Omental fat pad (tissue), 4 donors: ENCODE results near the gene PRUNE1. TPM values are rescaled to one million over a fixed set of nuclear protein-coding genes. Genes with fewer than 3 reads are reported as not detected.

Experiments
- ATAC-seq: fragments of 150-250 bp; one replicate; pipeline ENCODE4 v1.9.1; 2016; ENCODE audit warnings: mild to moderate bottlenecking, moderate library complexity; ENCODE audit not compliant: low FRiP score
- DNase-seq: peaks from one replicate; pipeline ENCODE4 v3.0.0-alpha.2; 2019; ENCODE audit warnings: low spot score
- total RNA-seq, 4 donors: library from RNA; depleted of rRNA; stranded (reverse); fragments of >200 nt; gene quantifications; one replicate each; pipeline ENCODE4 v1.1.0, GENCODE V29; 2016
- TF ChIP-seq, protein P1 (sequence below), 3 donors: fragments of 450-650 bp; IDR thresholded peaks; one replicate each; pipeline ENCODE4 v1.5.1; 2016 to 2017; ENCODE audit warnings: antibody characterized with exemption in 3 of 3, mild to moderate bottlenecking in 3 of 3, moderate library complexity in 2 of 3

Gene PRUNE1
- total RNA-seq, 4 donors from 2014 or later = 6.2 to 20.6 (median 16.2) TPM

DNA sequence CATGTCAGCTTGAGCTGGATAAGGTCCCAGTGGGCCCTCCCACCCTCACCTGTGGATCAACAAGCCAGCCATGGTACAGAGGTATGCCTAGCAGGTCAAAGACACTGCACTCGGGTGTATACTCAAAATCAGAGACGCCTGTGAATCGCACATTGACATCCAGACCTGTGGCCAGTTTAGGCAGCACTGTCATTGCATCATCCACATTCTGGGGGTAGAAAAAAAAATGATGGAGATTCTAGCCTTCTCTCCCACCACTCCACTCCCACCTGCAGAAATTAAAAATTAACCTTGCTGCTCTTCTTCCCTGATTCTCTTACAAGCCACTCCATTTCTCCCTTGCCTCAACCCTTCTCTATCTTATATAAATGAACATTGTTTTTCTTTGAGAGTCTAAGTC lies 7.8 kb upstream of the PRUNE1 start:
- DNase-seq (no peak), ATAC-seq (no peak)
- TF ChIP-seq, protein P1, sequence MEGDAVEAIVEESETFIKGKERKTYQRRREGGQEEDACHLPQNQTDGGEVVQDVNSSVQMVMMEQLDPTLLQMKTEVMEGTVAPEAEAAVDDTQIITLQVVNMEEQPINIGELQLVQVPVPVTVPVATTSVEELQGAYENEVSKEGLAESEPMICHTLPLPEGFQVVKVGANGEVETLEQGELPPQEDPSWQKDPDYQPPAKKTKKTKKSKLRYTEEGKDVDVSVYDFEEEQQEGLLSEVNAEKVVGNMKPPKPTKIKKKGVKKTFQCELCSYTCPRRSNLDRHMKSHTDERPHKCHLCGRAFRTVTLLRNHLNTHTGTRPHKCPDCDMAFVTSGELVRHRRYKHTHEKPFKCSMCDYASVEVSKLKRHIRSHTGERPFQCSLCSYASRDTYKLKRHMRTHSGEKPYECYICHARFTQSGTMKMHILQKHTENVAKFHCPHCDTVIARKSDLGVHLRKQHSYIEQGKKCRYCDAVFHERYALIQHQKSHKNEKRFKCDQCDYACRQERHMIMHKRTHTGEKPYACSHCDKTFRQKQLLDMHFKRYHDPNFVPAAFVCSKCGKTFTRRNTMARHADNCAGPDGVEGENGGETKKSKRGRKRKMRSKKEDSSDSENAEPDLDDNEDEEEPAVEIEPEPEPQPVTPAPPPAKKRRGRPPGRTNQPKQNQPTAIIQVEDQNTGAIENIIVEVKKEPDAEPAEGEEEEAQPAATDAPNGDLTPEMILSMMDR (IDR thresholded peaks at IDR 0.05) = no peak

DNA sequence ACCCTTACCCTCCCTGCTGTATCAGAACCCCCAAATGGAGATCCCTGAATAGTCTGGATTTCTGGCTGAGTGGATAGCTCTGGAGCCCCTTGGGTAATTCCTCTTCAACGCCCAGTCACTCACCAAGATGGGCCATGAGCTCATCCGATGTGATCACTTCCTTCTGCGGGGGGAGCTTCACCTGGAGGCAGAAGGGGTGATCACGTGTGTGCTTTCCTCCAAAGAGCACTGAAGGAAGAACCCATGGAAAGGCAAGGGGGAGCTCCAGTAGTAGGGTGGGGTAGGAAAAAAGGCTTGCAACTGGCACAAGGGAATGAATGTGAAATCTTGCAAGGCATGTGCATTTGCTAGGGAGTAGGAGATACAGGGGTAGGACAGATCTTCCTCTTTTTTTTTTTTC lies 6.6 kb upstream of the PRUNE1 start:
- ATAC-seq (no peak), DNase-seq (no peak)
- TF ChIP-seq, protein P1 (IDR thresholded peaks at IDR 0.05) = no peak

DNA sequence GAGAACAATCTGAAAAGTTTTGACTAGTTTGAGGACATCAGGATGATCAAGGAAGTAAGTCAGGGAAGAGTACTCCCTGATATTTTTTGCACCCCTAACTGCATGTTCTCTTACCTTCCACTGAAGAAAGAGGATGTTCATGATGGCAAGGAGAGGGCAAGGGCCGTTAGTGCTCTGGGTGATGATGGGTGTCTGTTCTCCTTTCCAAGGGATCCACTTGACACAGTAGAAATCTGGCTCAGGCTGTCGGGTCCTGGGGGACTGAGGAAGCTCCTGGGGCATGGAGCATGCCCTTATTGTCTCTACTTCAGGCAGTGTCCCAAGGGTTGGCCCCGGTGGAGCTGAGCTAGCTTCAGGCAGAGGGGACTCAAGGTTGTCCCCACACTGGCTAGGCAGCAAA lies 6.2 kb upstream of the PRUNE1 start:
- DNase-seq (no peak), ATAC-seq (no peak)
- TF ChIP-seq, protein P1 (IDR thresholded peaks at IDR 0.05) = no peak

DNA sequence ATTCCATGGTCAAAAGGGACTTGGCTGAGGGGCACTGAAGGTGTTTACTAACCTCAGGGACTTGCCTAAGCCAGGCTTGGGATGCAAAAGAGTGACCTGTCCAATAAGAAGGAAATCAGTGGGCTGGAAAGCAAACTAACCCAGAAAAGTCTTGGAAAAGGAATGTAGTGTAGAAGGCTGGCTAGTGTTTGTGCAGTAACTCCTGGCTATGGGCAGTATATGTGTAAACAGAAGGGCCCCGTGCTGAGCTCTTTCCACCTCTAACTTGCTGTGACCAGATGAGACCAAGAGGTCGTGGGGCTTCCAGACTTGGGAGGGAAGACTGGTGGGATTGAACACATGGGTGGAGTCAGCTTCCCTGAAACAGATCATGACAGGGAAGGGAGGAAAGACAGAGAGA lies 5.6 kb upstream of the PRUNE1 start:
- ATAC-seq (no peak), DNase-seq (no peak)
- TF ChIP-seq, protein P1 (IDR thresholded peaks at IDR 0.05) = no peak

DNA sequence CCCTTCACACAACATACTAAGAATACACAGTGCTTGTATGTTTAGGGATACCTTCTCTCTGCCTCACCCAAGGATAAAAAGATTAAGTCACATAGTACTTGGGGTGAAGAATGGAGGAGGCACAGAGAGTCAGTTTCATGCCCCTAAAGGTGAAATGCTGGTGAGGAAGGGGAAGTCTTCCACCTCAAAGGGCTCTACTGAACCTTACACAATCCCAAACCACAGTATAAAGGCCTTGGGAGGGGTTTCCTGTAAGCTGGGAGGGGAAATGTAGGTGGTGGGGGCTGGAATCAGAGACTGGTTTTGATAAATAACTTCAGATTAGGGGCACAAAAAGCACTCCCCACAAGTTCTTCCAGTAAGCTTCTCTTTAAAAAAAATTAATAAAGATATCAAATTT lies 5.1 kb upstream of the PRUNE1 start:
- no peak for ATAC-seq
- TF ChIP-seq, protein P1 (IDR thresholded peaks at IDR 0.05) = no peak
- DNase-seq = no peak

DNA sequence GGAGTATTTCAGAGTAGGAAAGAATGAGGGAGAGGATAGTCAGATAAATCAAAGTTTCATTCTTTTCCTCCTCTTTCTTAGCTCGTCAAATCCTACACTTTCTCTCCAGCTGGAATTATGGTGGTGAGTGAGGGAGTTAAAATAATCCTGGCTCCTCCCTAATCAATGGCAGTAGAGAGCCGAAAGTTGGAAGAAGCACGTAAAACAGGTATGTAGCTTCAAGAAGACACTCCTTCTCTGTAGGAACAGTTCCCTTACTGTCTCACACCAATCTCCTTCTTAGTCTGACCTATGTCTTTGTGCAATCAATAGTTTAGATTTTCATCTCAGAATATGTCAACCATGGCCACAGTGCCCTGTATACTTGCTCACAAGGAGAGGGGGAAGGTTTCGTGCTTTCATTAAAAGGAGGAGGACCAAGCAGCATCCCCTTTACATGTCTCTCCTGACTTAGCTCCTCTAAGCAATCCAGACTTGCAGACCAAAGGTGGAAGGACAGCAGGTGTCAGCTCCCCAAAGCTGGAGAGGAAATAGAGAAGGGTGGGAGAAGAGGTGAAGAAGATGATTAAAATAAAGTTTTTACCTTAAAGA lies 2.4 kb upstream of the PRUNE1 start:
- TF ChIP-seq, protein P1 (IDR thresholded peaks at IDR 0.05) = no peak
- ATAC-seq = no peak
- no peak for DNase-seq

DNA sequence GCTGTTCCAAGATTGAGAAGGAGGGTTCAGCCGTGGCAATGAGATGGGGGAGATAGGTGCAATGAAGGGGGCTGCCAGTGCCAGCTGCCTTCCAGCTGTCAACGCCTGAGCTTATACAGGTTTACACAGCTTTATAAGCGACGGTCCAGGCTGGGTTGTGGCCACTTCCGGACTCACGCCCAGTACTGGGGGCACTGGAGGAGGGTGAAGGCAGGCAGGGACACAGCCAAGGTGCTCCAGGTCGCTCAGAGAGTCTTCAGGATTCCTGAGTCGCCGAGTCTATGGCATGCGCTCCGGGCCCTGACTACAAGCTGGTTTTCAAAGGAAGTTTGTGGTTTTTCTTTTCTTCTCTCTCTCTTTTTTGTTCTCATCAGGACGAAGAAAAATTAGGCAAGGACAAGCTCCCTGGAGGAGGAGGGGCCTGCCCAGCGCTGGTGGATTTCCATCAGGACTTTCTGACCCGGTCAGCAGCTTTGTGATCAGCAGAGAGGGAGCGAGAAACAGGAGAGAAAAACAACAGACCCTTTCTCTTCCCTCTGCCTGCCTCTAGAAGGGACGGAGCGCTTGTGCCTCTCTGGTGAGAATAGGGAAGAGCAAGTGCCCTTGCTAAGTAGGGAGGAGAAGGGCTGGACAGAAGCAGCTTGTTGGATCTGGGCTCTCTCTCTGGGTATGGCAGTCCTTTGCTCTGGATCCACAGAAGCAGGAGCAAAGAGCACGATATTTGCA lies 1.8 kb upstream of the PRUNE1 start, which contains the start of gene MINDY1:
MINDY1 (minus strand) TSS at position 576 of the 726 bp plus-strand sequence. CDS start 4,285 bp downstream, outside the sequence.
- DNase-seq = no peak
- TF ChIP-seq, protein P1 (IDR thresholded peaks at IDR 0.05) = no peak
- peak; percentile 58 for ATAC-seq
